ENCODE data around the gene RNF157.

The RNF157 gene

DNA sequence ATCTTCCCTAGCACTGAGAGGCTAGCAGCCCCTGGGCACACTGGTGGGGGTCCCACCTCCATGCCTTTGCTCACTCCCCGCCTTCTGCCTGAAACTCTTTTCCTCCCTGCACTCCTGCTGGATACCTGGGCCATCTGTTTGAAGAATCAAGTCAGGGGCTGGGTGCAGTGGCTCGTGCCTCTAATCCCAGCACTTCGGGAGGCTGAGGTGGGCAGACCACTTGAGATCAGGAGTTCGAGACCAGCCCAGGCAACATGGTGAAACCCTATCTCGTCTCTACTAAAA lies 115.0 kb downstream of the RNF157 start:
- TF ChIP-seq CTCF (conservative IDR thresholded peaks at IDR 0.05; ENCODE audit: low read depth, low read length): no peak
- no peak for DNase-seq (ENCODE audit: low read depth)

DNA sequence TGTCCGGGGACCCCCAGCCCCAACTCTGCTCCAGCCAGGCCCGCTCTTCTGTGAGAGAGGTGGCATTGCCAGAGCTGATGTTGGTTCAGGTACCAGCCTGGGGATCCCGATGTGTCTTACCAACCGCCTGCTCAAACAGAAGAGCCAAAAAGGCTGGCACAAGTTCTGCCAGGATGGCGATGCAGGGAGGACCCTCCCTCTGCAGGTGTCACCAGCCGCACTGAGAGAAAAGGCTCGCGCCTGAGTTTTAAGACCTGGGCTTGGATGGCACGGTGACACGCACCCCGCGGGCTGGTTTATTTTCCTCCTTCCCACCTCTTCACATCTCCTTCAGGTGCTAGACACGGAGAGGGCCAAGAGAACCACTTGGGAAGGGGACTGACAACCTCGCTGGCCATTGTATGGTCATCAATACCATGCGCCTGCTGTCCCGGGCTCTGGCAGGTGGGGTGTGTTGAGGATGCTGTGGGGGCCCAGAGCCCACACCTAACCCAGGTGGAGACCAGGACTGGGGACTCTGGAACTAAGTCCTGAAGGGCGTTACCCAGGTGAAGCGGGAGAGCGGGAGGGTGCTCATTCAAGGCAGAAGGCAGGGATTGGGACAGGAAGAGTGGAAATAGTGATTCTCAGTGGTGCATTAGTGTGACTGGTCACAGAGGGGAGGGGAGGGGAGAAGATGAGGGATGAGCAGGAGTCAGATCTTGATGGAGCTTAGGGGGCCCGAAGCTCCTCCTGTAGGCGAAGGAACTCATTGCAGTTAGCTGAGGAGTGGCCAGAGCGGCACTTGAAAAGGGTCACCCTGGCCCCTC lies 115.5 kb downstream of the RNF157 start:
- TF ChIP-seq CTCF (conservative IDR thresholded peaks at IDR 0.05; ENCODE audit: low read depth, low read length): peak; percentile 40
- no peak overlapping the region for H3K4me3 ChIP-seq (ENCODE audit: low read length)
- DNase-seq (ENCODE audit: low read depth): no peak

More for the DNA sequence above, 115.0 kb downstream of the RNF157 start:
- H3K4me3 ChIP-seq (ENCODE audit: low read length): no peak overlapping the region

- no peak for TF ChIP-seq CTCF (conservative IDR thresholded peaks at IDR 0.05; ENCODE audit: low read depth, low read length)
- no peak for DNase-seq (ENCODE audit: low read depth)
Observed at GRCh38 chr17:76123749-76124581, 116.3 kb downstream of the RNF157 start.

DNA sequence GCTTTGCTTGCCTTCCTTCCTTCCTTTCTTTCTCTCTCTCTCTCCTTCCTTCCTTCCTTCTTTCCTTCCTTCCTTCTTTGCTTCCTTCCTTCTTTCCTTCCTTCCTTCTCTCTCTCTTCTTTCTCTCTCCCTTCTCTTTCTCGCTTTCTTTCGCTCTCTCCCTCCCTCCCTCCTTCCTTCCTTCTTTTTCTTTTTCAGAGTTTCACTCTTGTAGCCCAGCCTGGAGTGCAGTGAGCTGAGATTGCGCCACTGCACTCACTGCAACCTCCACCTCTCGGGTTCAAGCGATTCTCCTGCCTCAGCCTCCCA lies 117.1 kb downstream of the RNF157 start:
- TF ChIP-seq CTCF (conservative IDR thresholded peaks at IDR 0.05; ENCODE audit: low read depth, low read length): no peak
- H3K4me3 ChIP-seq (ENCODE audit: low read length): no peak overlapping the region
- no peak for DNase-seq (ENCODE audit: low read depth)

More at GRCh38 chr17:76123749-76124581, 116.3 kb downstream of the RNF157 start:
- no peak overlapping the region for H3K4me3 ChIP-seq (ENCODE audit: low read length)

DNA sequence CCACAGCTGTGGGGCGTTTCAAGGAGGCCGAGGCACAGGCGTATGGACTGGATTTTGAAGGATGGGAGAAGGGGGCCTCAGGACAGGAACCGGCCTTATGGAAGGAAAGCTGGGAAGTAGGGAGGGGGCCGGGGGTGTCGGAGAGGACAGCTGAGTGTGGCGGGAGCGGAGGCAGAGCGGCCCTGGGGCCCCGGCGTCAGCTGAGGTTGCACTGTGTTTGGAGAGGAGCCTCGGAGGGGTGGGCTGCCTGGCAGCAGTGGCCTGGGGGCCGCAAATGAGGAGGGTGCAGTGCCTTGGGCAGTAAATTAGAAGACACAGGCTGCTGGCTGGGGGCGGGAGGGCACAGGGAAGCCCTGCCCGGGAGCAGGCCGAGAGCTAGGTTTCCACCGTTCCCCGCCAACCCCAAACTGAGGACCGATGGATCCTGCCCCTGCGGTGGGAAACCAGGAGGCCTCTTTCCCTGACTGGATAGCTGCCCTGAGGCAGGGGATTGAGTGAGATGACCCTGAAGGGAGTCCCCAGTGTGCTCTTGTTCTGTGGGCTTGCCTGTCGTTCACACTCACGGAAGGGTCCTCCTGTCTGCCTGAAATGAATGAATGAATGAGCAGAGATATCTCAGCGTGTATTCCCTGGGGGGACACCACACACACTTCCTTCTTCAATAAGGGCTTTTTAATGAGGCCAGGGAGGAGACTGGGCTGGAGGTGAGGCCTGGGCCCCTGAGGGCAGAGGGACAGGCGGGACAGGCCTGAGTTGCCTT lies 117.7 kb downstream of the RNF157 start:
- no peak for DNase-seq (ENCODE audit: low read depth)
- H3K4me3 ChIP-seq (ENCODE audit: low read length): no peak overlapping the region
- TF ChIP-seq CTCF (conservative IDR thresholded peaks at IDR 0.05; ENCODE audit: low read depth, low read length): no peak

DNA sequence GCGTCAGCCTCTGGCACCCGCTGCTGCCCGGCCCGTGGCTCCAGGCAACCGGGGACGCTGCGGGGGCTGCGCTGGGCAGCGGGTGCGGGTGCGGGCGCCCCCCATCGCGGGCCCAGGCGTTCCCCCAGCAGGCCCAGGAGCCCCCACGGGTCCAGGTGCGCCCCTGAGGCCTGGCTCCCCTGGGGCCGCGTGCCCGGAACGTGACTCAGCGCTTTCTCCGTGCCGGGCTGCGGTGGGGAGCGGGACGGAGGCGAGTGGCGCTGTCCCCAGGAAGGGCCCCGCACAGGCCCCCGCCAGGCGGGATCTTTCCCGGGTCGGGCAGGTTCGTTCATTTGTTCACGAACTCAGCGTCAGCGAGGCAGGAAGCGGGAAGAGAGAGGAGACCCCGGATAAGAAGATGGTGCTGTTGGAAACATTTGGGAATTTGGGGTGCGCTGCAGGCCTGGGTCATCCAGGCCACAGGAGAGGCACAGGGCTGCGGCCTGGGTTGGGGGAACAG lies 118.3 kb downstream of the RNF157 start:
- no peak for TF ChIP-seq CTCF (conservative IDR thresholded peaks at IDR 0.05; ENCODE audit: low read depth, low read length)
- H3K4me3 ChIP-seq (ENCODE audit: low read length): peak overlapping the region; percentile 19
- no peak for DNase-seq (ENCODE audit: low read depth)
